ENCODE data around the gene OGFOD2.

Gene OGFOD2

GRCh38 chr12:122951406-122951805 lies 23.6 kb upstream of the OGFOD2 start:
- Histone ChIP-seq H3K4me3 (ENCODE audit: low read length in 2 of 2) (no peak overlapping the region), H3K36me3 (ENCODE audit: control insufficient read depth in 2 of 2, insufficient read depth in 2 of 2, low read length in 2 of 2) (no peaks in the 10 kb centered on the region), H3K27ac (ENCODE audit: low read depth in 2 of 2, low read length in 2 of 2) (peak overlapping the region; percentile 35 to 59), H3K4me1 (ENCODE audit: control insufficient read depth in 2 of 2, insufficient read depth in 2 of 2, low read length in 2 of 2) (peaks cover 28 to 30% of the 10 kb centered on the region in 2 donors), H3K9ac (ENCODE audit: low read depth in 1 of 2, low read length in 2 of 2) (peak overlapping the region in 1 of 2 donors; percentile 8), H3K9me3 (ENCODE audit: control insufficient read depth in 2 of 2, low read length in 2 of 2) (no peaks in the 10 kb centered on the region), H3K27me3 (ENCODE audit: control insufficient read depth in 2 of 2, insufficient read depth in 2 of 2, low read length in 2 of 2) (no peaks in the 10 kb centered on the region)

- no peaks in the 10 kb centered on the region for H3K27me3 ChIP-seq (ENCODE audit: control insufficient read depth in 2 of 2, insufficient read depth in 2 of 2, low read length in 2 of 2)
- no peak overlapping the region for H3K4me3 ChIP-seq (ENCODE audit: low read length in 2 of 2)
- peaks cover 20 to 22% of the 10 kb centered on the region in 2 donors for H3K4me1 ChIP-seq (ENCODE audit: control insufficient read depth in 2 of 2, insufficient read depth in 2 of 2, low read length in 2 of 2)
- H3K27ac ChIP-seq (ENCODE audit: low read depth in 2 of 2, low read length in 2 of 2): peak overlapping the region; percentile 35 to 59
- no peaks in the 10 kb centered on the region for H3K9me3 ChIP-seq (ENCODE audit: control insufficient read depth in 2 of 2, low read length in 2 of 2)
- peak overlapping the region in 1 of 2 donors; percentile 8 for H3K9ac ChIP-seq (ENCODE audit: low read depth in 1 of 2, low read length in 2 of 2)
- no peaks in the 10 kb centered on the region for H3K36me3 ChIP-seq (ENCODE audit: control insufficient read depth in 2 of 2, insufficient read depth in 2 of 2, low read length in 2 of 2)
These were observed 22.8 kb upstream of the OGFOD2 start for GRCh38 chr12:122951979-122952892.

GRCh38 chr12:122955156-122955555 lies 19.9 kb upstream of the OGFOD2 start:
- Histone ChIP-seq H3K36me3 (ENCODE audit: control insufficient read depth in 2 of 2, insufficient read depth in 2 of 2, low read length in 2 of 2) (no peaks in the 10 kb centered on the region), H3K4me1 (ENCODE audit: control insufficient read depth in 2 of 2, insufficient read depth in 2 of 2, low read length in 2 of 2) (peaks cover 11 to 14% of the 10 kb centered on the region in 2 donors), H3K27ac (ENCODE audit: low read depth in 2 of 2, low read length in 2 of 2) (no peak overlapping the region), H3K9ac (ENCODE audit: low read depth in 1 of 2, low read length in 2 of 2) (no peak overlapping the region), H3K9me3 (ENCODE audit: control insufficient read depth in 2 of 2, low read length in 2 of 2) (no peaks in the 10 kb centered on the region), H3K27me3 (ENCODE audit: control insufficient read depth in 2 of 2, insufficient read depth in 2 of 2, low read length in 2 of 2) (no peaks in the 10 kb centered on the region), H3K4me3 (ENCODE audit: low read length in 2 of 2) (no peak overlapping the region)

- Histone ChIP-seq H3K4me1 (ENCODE audit: control insufficient read depth in 2 of 2, insufficient read depth in 2 of 2, low read length in 2 of 2) (peaks cover 5 to 11% of the 10 kb centered on the region in 2 donors), H3K9ac (ENCODE audit: low read depth in 1 of 2, low read length in 2 of 2) (no peak overlapping the region), H3K36me3 (ENCODE audit: control insufficient read depth in 2 of 2, insufficient read depth in 2 of 2, low read length in 2 of 2) (no peaks in the 10 kb centered on the region), H3K27ac (ENCODE audit: low read depth in 2 of 2, low read length in 2 of 2) (no peak overlapping the region), H3K27me3 (ENCODE audit: control insufficient read depth in 2 of 2, insufficient read depth in 2 of 2, low read length in 2 of 2) (no peaks in the 10 kb centered on the region), H3K9me3 (ENCODE audit: control insufficient read depth in 2 of 2, low read length in 2 of 2) (no peaks in the 10 kb centered on the region), H3K4me3 (ENCODE audit: low read length in 2 of 2) (no peak overlapping the region)
These were observed 19.0 kb upstream of the OGFOD2 start for GRCh38 chr12:122956035-122956434.

GRCh38 chr12:122958198-122958888 lies 16.7 kb upstream of the OGFOD2 start:
- no peaks in the 10 kb centered on the region for H3K9me3 ChIP-seq (ENCODE audit: control insufficient read depth in 2 of 2, low read length in 2 of 2)
- no peak overlapping the region for H3K27ac ChIP-seq (ENCODE audit: low read depth in 2 of 2, low read length in 2 of 2)
- peaks cover 13 to 18% of the 10 kb centered on the region in 2 donors for H3K4me1 ChIP-seq (ENCODE audit: control insufficient read depth in 2 of 2, insufficient read depth in 2 of 2, low read length in 2 of 2)
- no peaks in the 10 kb centered on the region for H3K27me3 ChIP-seq (ENCODE audit: control insufficient read depth in 2 of 2, insufficient read depth in 2 of 2, low read length in 2 of 2)
- no peaks in the 10 kb centered on the region for H3K36me3 ChIP-seq (ENCODE audit: control insufficient read depth in 2 of 2, insufficient read depth in 2 of 2, low read length in 2 of 2)
- no peak overlapping the region for H3K4me3 ChIP-seq (ENCODE audit: low read length in 2 of 2)
- H3K9ac ChIP-seq (ENCODE audit: low read depth in 1 of 2, low read length in 2 of 2): no peak overlapping the region

GRCh38 chr12:122959566-122960192 lies 15.4 kb upstream of the OGFOD2 start:
- Histone ChIP-seq H3K4me1 (ENCODE audit: control insufficient read depth in 2 of 2, insufficient read depth in 2 of 2, low read length in 2 of 2) (peaks cover 13 to 18% of the 10 kb centered on the region in 2 donors), H3K9ac (ENCODE audit: low read depth in 1 of 2, low read length in 2 of 2) (no peak overlapping the region), H3K9me3 (ENCODE audit: control insufficient read depth in 2 of 2, low read length in 2 of 2) (no peaks in the 10 kb centered on the region), H3K27ac (ENCODE audit: low read depth in 2 of 2, low read length in 2 of 2) (no peak overlapping the region), H3K36me3 (ENCODE audit: control insufficient read depth in 2 of 2, insufficient read depth in 2 of 2, low read length in 2 of 2) (no peaks in the 10 kb centered on the region), H3K27me3 (ENCODE audit: control insufficient read depth in 2 of 2, insufficient read depth in 2 of 2, low read length in 2 of 2) (no peaks in the 10 kb centered on the region), H3K4me3 (ENCODE audit: low read length in 2 of 2) (no peak overlapping the region)

GRCh38 chr12:122960193-122960569 lies 14.9 kb upstream of the OGFOD2 start:
- H3K4me1 ChIP-seq (ENCODE audit: control insufficient read depth in 2 of 2, insufficient read depth in 2 of 2, low read length in 2 of 2): peaks cover 13 to 18% of the 10 kb centered on the region in 2 donors
- no peaks in the 10 kb centered on the region for H3K27me3 ChIP-seq (ENCODE audit: control insufficient read depth in 2 of 2, insufficient read depth in 2 of 2, low read length in 2 of 2)
- H3K9ac ChIP-seq (ENCODE audit: low read depth in 1 of 2, low read length in 2 of 2): no peak overlapping the region
- no peak overlapping the region for H3K27ac ChIP-seq (ENCODE audit: low read depth in 2 of 2, low read length in 2 of 2)
- H3K4me3 ChIP-seq (ENCODE audit: low read length in 2 of 2): no peak overlapping the region
- no peaks in the 10 kb centered on the region for H3K36me3 ChIP-seq (ENCODE audit: control insufficient read depth in 2 of 2, insufficient read depth in 2 of 2, low read length in 2 of 2)
- no peaks in the 10 kb centered on the region for H3K9me3 ChIP-seq (ENCODE audit: control insufficient read depth in 2 of 2, low read length in 2 of 2)

GRCh38 chr12:122961531-122962329 lies 13.3 kb upstream of the OGFOD2 start:
- Histone ChIP-seq H3K9me3 (ENCODE audit: control insufficient read depth in 2 of 2, low read length in 2 of 2) (no peaks in the 10 kb centered on the region), H3K9ac (ENCODE audit: low read depth in 1 of 2, low read length in 2 of 2) (peak overlapping the region in 1 of 2 donors; percentile 11), H3K27me3 (ENCODE audit: control insufficient read depth in 2 of 2, insufficient read depth in 2 of 2, low read length in 2 of 2) (no peaks in the 10 kb centered on the region), H3K4me3 (ENCODE audit: low read length in 2 of 2) (no peak overlapping the region), H3K4me1 (ENCODE audit: control insufficient read depth in 2 of 2, insufficient read depth in 2 of 2, low read length in 2 of 2) (peaks cover 21 to 26% of the 10 kb centered on the region in 2 donors), H3K27ac (ENCODE audit: low read depth in 2 of 2, low read length in 2 of 2) (peak overlapping the region; percentile 67 to 70), H3K36me3 (ENCODE audit: control insufficient read depth in 2 of 2, insufficient read depth in 2 of 2, low read length in 2 of 2) (no peaks in the 10 kb centered on the region)

- H3K9ac ChIP-seq (ENCODE audit: low read depth in 1 of 2, low read length in 2 of 2): no peak overlapping the region
- H3K27ac ChIP-seq (ENCODE audit: low read depth in 2 of 2, low read length in 2 of 2): no peak overlapping the region
- no peaks in the 10 kb centered on the region for H3K27me3 ChIP-seq (ENCODE audit: control insufficient read depth in 2 of 2, insufficient read depth in 2 of 2, low read length in 2 of 2)
- no peaks in the 10 kb centered on the region for H3K9me3 ChIP-seq (ENCODE audit: control insufficient read depth in 2 of 2, low read length in 2 of 2)
- no peak overlapping the region for H3K4me3 ChIP-seq (ENCODE audit: low read length in 2 of 2)
- peaks cover 29 to 30% of the 10 kb centered on the region in 2 donors for H3K4me1 ChIP-seq (ENCODE audit: control insufficient read depth in 2 of 2, insufficient read depth in 2 of 2, low read length in 2 of 2)
- H3K36me3 ChIP-seq (ENCODE audit: control insufficient read depth in 2 of 2, insufficient read depth in 2 of 2, low read length in 2 of 2): no peaks in the 10 kb centered on the region
These were observed 11.1 kb upstream of the OGFOD2 start for GRCh38 chr12:122963941-122964265.
